Esophagus muscularis mucosa (tissue), 4 donors: ENCODE data around the gene SMCHD1. TPM values are rescaled to one million over a fixed set of nuclear protein-coding genes. Genes with fewer than 3 reads are reported as not detected.
"Not testable (repeated sequence)": the region's sequence is repeated elsewhere in the genome, so short reads cannot be mapped to it uniquely, and the experiment has no call there.

Experiments
- DNase-seq: peaks from one replicate; pipeline ENCODE4 v3.0.0-alpha.2; 2017; ENCODE audit errors: extremely low spot score
- H3K27ac ChIP-seq, 4 donors: fragments of 200-600 bp; sonication (generic); replicated peaks in 1 of 4; 1 replicate in 3 of 4; 2 replicates in 1 of 4; pipeline ENCODE4 v1.5.1; 2016 to 2019; ENCODE audit warnings: mild to moderate bottlenecking in 1 of 4
- H3K27me3 ChIP-seq, 4 donors: fragments of 200-600 bp; sonication (generic); one replicate each; pipeline versions ENCODE4 v1.5.1 to v1.6.0; 2016 to 2019
- H3K36me3 ChIP-seq, 4 donors: fragments of 200-600 bp; sonication (generic); one replicate each; pipeline ENCODE4 v1.5.1; 2016 to 2019
- H3K4me1 ChIP-seq, 4 donors: fragments of 200-600 bp; sonication (generic); one replicate each; pipeline ENCODE4 v1.5.1; 2016 to 2019
- H3K4me3 ChIP-seq, 4 donors: fragments of 200-600 bp; sonication (generic); 1 replicate in 2 of 4; 2 replicates in 2 of 4; pipeline ENCODE4 v1.5.1; 2016 to 2019; ENCODE audit warnings: mild to moderate bottlenecking in 4 of 4, moderate library complexity in 1 of 4
- H3K9me3 ChIP-seq, 4 donors: fragments of 200-600 bp; sonication (generic); 1 replicate in 3 of 4; 2 replicates in 1 of 4; pipeline ENCODE4 v1.5.1; 2016 to 2019
- EP300 ChIP-seq: sonication (generic); formaldehyde crosslinking; IDR thresholded peaks from one replicate; pipeline ENCODE4 v1.6.1; 2017; ENCODE audit warnings: antibody characterized with exemption
- POLR2A ChIP-seq: fragments of 450-650 bp; IDR thresholded peaks from one replicate; pipeline ENCODE4 v1.6.1; 2017; ENCODE audit warnings: antibody characterized with exemption, moderate library complexity, mild to moderate bottlenecking, low read depth
- POLR2AphosphoS5 ChIP-seq, 2 donors: sonication (generic); formaldehyde crosslinking; IDR thresholded peaks; one replicate each; pipeline ENCODE4 v1.6.1; 2017; ENCODE audit warnings: antibody characterized with exemption in 2 of 2
- WGBS: methylation state at CpG from one replicate; pipeline ENCODE4 v1.1.5; 2018; 5-methylcytosine and 5-hydroxymethylcytosine counted together
- intact Hi-C: fragments of 100-400 bp; cut with DNase I; formaldehyde crosslinking; loops from one replicate; pipeline ENCODE4 v1.15.1; 2023
- total RNA-seq, 4 donors: library from RNA; depleted of rRNA; stranded (reverse); fragments of >200 nt; gene quantifications; one replicate each; pipeline versions ENCODE4 v1.1.0 to v1.2.1, GENCODE V29; 2016
- TF ChIP-seq, protein P1 (sequence below), 3 experiments: fragments of 200-600 bp in 2 of 3; fragments of 450-650 bp in 1 of 3; sonication (generic) in 2 of 3; IDR thresholded peaks; one replicate each; pipeline ENCODE4 v1.5.1; 2017 to 2019; ENCODE audit warnings: antibody characterized with exemption in 3 of 3, mild to moderate bottlenecking in 2 of 3, moderate library complexity in 1 of 3

The SMCHD1 gene
- total RNA-seq, 4 donors from 2014 or later: 47.9 to 62.3 (median 58.2) TPM

DNA sequence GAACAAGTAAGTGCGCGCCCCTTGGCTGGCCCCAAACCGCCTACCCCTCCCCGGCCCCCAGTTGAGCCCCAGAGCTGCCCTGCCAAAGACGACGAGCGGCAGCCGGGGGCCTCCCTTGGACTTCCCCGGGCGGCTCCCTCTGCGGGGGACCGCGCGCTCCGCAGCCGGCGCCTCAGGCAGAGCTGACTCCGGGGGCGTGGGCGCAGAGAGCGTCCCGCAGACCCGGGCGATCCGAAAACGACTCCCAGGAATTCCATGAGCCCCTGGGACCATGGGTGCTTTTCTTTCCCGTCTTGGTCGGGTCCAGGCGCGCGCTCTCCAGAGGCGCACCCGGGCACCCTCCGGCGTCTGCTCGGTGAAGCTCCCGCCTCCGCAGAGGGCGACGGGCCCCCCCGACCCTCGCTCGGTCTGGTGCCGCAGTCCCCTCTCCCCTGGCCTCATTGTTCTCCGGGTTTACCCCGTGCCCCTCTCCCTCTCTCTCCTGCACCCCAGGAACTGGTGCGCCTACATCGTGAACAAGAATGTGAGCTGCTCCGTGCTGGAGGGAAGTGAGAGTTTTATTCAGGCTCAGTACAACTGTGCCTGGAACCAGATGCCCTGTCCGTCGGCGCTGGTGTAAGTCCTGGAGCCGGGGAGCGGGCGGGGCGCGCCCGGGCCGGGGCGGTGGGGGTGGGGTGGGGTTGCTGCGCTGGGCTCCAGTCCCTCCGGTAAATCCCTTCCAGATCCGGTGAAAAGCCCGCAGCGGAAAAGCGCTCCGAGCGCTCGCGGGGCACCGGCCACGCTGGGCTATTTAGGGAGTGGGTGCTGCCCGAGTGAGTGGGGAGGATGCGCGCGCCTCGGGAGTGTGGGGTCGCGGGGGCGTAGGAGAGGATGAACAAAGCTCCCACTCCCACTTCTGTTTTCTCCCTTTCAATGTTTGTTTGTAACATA lies 192.1 kb downstream of the SMCHD1 start:
- WGBS: under 1% methylated on average over 24 of the region's 80 CpGs
- H3K9me3 ChIP-seq: no peaks in the 10 kb centered on the region
- peaks cover 14 to 34% (median 24%) of the 10 kb centered on the region in 4 donors for H3K4me1 ChIP-seq
- DNase-seq: no peak
- no peaks in the 10 kb centered on the region for H3K36me3 ChIP-seq
- H3K4me3 ChIP-seq: peak overlapping the region; percentile 57 to 67 (median 58)
- intact Hi-C loops: no loop called here
- peaks cover 0 to 53% (median 18%) of the 10 kb centered on the region in 4 donors for H3K27me3 ChIP-seq
- no peak for TF ChIP-seq POLR2A
- H3K27ac ChIP-seq: peak overlapping the region; percentile 70 to 77 (median 74)

DNA sequence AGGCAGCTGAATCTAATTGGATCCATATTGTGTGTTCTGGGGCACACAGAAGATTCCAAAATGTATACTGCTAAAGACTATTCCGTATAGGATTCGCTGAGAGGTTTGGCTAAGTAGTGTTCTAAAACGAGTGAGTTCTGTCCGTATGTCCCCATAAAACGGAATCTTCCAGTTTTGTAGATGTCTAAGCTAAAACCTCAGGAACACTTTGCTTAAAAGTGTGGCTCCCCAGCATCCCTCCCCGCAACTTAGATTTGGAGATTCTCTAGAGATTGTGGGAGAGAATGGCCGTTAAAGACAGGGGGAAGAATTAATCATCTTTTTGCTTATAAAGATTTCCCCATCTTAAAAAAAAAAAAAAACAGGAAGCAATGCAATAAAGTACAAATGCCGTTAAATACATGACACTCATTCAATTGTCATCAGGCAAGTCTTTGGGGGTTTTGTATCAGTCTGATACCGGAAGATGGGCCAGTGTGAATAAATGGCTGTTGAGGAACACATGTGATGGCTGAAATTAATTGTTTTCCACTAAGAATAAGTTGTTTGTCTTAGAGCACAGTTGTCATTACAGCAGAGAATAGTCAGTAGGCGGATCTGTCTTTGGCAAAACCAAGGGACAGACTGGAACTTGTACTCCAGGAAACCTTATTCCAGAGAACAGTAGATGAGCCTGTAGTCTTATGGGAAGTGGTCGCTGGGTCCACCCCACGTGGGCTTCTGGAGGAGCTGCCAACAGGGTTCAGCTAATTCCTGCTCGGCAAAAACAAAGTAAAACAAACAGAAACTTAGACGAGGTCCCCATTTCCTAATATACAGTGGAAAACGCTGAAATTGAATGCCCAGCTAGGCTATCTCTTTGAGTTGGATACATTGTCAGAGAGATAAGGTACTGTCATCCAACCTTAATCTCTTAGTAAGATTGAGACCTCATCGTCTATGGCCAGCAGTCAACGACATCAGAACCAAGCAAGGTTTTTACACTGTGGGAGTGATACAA lies 193.0 kb downstream of the SMCHD1 start:
- no peaks in the 10 kb centered on the region for H3K9me3 ChIP-seq
- intact Hi-C loops: no loop called here
- no peak for DNase-seq
- peak overlapping the region; percentile 70 to 77 (median 74) for H3K27ac ChIP-seq
- H3K36me3 ChIP-seq: no peaks in the 10 kb centered on the region
- peak overlapping the region; percentile 57 to 67 (median 58) for H3K4me3 ChIP-seq
- TF ChIP-seq, protein P1, sequence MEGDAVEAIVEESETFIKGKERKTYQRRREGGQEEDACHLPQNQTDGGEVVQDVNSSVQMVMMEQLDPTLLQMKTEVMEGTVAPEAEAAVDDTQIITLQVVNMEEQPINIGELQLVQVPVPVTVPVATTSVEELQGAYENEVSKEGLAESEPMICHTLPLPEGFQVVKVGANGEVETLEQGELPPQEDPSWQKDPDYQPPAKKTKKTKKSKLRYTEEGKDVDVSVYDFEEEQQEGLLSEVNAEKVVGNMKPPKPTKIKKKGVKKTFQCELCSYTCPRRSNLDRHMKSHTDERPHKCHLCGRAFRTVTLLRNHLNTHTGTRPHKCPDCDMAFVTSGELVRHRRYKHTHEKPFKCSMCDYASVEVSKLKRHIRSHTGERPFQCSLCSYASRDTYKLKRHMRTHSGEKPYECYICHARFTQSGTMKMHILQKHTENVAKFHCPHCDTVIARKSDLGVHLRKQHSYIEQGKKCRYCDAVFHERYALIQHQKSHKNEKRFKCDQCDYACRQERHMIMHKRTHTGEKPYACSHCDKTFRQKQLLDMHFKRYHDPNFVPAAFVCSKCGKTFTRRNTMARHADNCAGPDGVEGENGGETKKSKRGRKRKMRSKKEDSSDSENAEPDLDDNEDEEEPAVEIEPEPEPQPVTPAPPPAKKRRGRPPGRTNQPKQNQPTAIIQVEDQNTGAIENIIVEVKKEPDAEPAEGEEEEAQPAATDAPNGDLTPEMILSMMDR (IDR thresholded peaks at IDR 0.05): no peak
- TF ChIP-seq POLR2AphosphoS5 (IDR thresholded peaks at IDR 0.05) (no peak), EP300 (no peak), POLR2A (no peak)
- peaks cover 14 to 35% (median 24%) of the 10 kb centered on the region in 4 donors for H3K4me1 ChIP-seq
- H3K27me3 ChIP-seq: peaks cover 0 to 53% (median 18%) of the 10 kb centered on the region in 4 donors
- 37% methylated on average over 17 of the region's 17 CpGs for WGBS

DNA sequence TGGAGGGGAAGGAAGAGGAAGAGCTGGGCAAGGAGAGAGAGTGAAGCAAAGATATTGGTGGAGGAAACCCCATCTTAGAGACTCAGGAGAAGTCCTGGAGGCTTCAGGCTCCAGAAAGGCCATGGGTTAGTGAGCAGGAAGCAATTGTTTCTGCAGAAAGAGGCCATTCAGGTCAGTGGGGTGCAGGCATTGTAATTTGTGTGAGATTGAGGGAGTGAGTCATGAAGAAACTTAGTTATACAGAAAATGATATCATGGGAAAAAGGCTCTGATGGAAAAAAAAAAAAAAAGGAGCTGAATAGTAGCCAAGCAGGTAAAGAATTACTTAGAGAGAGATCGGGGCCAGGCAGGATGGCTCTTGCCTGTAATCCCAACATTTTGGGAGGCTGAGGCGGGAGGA lies 195.3 kb downstream of the SMCHD1 start:
- DNase-seq: no peak
- Histone ChIP-seq H3K4me3 (no peak overlapping the region), H3K27me3 (peaks cover 0 to 39% (median 18%) of the 10 kb centered on the region in 4 donors), H3K36me3 (no peaks in the 10 kb centered on the region), H3K4me1 (peaks cover 17 to 57% (median 36%) of the 10 kb centered on the region in 4 donors), H3K27ac (no peak overlapping the region), H3K9me3 (no peaks in the 10 kb centered on the region)
- no peak for TF ChIP-seq EP300
- no peak for TF ChIP-seq POLR2A
- TF ChIP-seq, protein P1 (IDR thresholded peaks at IDR 0.05): no peak
- TF ChIP-seq POLR2AphosphoS5 (IDR thresholded peaks at IDR 0.05): no peak
- intact Hi-C loops: no loop called here
- 91% methylated on average over 2 of the region's 2 CpGs for WGBS

DNA sequence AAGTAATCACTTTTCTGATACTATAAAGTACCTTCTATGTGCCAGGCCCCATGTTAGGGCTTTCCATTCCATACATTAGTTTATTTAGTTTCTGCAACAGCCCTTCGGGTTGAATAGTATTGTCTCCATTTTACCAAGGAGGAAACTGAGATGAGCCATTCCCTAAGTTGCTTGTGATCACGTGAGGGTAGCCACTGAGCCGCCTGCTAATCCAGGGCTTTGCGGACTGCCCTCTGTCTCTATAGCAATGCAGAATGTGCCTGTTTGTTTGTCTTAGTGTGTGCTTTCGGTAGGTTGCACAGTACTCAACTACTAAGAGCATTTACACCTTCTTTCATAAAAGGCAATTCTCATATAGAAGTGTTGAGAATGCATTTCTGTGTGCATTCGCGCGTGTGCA lies 196.2 kb downstream of the SMCHD1 start:
- WGBS: 86% methylated on average over 8 of the region's 8 CpGs
- intact Hi-C loops: no loop called here
- H3K36me3 ChIP-seq: no peaks in the 10 kb centered on the region
- peaks cover 0 to 30% (median 15%) of the 10 kb centered on the region in 4 donors for H3K27me3 ChIP-seq
- TF ChIP-seq, protein P1 (IDR thresholded peaks at IDR 0.05): no peak
- TF ChIP-seq EP300 (no peak), POLR2AphosphoS5 (IDR thresholded peaks at IDR 0.05) (no peak), POLR2A (no peak)
- H3K27ac ChIP-seq: no peak overlapping the region
- no peak overlapping the region for H3K4me3 ChIP-seq
- peaks cover 22 to 56% (median 31%) of the 10 kb centered on the region in 4 donors for H3K4me1 ChIP-seq
- no peaks in the 10 kb centered on the region for H3K9me3 ChIP-seq
- no peak for DNase-seq

DNA sequence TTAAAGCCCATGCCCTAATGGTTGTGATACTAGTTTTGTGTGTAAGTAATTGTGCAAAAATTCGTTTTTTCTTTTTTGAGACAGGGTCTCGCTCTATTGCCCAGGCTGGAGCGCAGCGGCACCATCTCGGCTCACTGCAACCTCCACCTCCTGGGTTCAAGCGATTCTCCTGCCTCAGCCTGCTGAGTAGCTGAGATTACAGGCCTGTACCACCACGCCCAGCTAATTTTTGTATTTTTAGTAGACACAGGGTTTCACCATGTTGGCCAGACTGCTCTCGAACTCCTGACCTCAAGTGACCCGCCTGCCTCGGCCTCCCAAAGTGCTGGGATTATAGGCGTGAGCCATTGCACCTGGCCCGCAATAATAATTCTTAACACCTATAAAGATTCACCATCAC lies 196.9 kb downstream of the SMCHD1 start:
- H3K9me3 ChIP-seq, intact Hi-C loops, DNase-seq, H3K27ac ChIP-seq, H3K4me3 ChIP-seq, H3K36me3 ChIP-seq: not testable (repeated sequence)
- Histone ChIP-seq H3K4me1 (peaks cover 18 to 53% (median 27%) of the 10 kb centered on the region in 4 donors), H3K27me3 (peaks cover 0 to 23% (median 12%) of the 10 kb centered on the region in 4 donors)
- WGBS: 93% methylated on average over 12 of the region's 12 CpGs
